ENCODE measurements around the gene ZHX3.

The ZHX3 gene

DNA sequence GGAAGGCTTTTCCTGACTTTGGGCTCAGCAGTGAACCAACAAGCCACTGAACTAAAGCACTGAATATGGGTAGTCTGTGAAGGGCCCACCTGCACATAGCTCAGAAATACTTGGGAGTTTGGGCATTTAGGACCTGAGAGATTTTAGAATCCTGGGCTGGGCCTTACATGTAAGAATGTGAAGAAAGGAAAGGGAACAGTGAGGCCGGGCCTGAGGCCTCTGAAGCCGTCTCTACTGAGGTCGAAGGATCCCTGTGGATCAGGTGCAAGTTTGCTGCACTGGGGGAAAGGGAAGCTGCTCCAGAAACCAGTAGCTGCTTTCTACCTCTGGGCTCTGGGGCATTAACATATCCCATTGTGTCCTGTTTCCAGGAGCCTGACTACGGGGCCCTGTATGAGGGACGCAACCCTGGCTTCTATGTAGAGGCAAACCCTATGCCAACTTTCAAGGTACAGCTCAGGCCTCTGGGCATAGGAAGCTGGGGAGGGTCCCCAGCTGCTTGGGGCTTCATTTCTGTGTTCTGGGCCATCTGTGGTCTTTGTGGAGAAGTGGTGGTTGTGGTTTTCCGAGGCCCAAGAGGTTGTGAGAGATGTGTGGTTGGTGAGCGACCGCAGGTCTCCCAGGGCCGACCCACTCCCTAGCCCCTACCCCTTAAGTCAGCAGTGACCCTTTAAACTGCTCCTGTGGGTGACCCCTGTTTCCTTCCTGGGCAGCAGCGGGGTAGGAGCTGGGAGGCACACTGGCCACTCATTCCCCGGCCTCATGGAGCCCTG, 149.9 kb downstream of the ZHX3 start:
- DNase-seq, result no peak

DNA sequence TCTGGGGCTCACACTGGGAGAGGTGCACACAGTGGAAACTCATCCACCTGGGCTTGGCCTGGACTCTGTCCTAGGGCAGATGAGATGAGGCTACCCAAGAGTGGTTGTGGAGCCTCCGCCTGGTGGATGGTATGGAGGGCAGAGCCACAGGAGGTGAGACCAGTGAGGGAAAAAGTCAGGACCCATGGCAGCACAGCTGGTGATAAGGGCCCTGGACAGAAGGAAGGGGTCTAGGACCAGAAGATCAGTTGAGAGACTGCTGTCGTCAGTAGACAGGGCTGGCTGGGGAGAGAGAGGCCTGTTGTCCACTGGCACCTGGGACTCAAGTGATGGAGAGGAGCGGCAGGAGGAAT, 150.4 kb downstream of the ZHX3 start:
- DNase-seq, result no peak

DNA sequence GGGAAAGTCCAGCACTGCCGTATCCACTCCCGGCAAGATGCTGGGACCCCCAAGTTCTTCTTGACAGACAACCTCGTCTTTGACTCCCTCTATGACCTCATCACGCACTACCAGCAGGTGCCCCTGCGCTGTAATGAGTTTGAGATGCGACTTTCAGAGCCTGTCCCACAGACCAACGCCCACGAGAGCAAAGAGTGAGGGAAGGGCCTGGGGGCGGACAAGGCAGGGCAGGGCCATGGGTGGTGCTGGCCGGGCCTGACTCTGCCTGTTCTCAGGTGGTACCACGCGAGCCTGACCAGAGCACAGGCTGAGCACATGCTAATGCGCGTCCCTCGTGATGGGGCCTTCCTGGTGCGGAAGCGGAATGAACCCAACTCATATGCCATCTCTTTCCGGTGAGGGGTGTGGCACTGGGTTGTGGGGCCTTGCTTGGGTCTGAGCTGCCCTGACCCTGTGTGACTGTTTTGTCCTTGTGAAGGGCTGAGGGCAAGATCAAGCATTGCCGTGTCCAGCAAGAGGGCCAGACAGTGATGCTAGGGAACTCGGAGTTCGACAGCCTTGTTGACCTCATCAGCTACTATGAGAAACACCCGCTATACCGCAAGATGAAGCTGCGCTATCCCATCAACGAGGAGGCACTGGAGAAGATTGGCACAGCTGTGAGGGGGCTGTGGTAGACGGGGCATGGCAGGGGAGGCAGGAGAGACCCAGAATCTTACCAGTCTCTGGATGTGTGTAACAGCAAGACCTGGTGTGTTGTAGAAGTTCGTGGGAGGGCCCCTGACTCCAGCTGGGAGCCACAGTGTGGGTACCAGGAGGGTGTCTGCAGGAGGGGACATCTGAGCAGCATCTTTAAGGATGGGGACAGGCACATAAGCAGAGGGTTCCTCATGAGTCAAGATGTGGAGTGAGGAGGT, 151.1 kb downstream of the ZHX3 start:
- no peak for DNase-seq

GRCh38 chr20:41165001-41165882, 152.3 kb downstream of the ZHX3 start:
- DNase-seq, result no peak

DNA sequence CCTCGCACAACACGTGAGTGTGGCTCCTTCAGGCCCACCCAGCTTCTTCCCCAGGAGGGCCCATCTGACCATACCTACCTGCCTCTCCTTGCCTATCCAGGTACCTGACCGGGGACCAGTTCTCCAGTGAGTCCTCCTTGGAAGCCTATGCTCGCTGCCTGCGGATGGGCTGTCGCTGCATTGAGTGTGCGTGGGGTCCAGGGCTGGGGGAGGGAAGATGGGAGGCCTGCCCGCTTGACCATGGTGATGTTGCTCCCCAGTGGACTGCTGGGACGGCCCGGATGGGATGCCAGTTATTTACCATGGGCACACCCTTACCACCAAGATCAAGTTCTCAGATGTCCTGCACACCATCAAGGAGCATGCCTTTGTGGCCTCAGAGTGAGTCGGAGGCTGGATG, 153.7 kb downstream of the ZHX3 start:
- DNase-seq, result no peak

DNA sequence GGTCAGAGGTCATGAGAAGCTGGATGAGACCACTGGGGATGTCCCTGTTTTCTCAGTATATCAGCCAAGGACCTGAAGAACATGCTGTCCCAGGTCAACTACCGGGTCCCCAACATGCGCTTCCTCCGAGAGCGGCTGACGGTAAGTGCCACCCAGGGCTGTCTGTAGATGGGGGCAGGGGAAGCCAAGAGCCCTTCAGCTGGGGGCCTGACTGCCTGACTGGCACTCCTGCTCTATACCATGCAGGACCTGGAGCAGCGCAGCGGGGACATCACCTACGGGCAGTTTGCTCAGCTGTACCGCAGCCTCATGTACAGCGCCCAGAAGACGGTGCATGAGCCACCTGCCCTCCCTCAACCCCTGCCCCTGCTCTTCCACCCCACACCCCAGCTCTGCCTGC, 155.1 kb downstream of the ZHX3 start:
- no peak for DNase-seq

- DNase-seq, result no peak
Observed at GRCh38 chr20:41161886-41162285, 155.6 kb downstream of the ZHX3 start.

GRCh38 chr20:41160686-41161085, 156.8 kb downstream of the ZHX3 start:
- DNase-seq, result no peak

- no peak for DNase-seq
Observed at GRCh38 chr20:41159547-41159946, 158.0 kb downstream of the ZHX3 start.

DNA sequence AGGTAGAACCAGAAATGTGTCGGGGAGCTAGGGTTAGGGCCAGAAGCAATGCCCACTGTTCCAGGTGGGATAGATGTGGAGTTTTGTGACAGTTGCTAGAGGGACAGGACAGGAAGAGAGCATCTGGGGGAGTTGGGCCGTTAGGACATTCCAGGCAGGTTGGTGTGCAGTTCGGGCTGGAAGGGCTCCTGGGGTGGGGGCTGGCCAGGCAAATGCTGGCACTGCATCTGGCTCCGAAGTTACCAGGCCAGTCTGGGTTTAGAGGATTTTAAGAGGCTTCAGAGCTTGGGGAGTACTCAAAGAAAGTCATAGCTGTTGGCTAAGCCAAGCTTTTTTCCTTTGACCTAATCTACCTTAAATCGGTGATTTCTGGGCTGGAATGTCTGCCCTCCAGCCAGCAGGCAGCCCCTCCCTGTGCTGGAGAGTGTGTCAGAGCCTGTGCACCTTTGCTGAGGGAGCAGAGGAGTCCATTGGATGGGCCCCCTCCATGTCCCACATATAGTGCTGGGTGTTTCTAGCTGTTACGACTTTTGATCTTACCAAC, 159.4 kb downstream of the ZHX3 start:
- no peak for DNase-seq

- no peak for DNase-seq
Observed at GRCh38 chr20:41155261-41155660, 162.3 kb downstream of the ZHX3 start.

DNA sequence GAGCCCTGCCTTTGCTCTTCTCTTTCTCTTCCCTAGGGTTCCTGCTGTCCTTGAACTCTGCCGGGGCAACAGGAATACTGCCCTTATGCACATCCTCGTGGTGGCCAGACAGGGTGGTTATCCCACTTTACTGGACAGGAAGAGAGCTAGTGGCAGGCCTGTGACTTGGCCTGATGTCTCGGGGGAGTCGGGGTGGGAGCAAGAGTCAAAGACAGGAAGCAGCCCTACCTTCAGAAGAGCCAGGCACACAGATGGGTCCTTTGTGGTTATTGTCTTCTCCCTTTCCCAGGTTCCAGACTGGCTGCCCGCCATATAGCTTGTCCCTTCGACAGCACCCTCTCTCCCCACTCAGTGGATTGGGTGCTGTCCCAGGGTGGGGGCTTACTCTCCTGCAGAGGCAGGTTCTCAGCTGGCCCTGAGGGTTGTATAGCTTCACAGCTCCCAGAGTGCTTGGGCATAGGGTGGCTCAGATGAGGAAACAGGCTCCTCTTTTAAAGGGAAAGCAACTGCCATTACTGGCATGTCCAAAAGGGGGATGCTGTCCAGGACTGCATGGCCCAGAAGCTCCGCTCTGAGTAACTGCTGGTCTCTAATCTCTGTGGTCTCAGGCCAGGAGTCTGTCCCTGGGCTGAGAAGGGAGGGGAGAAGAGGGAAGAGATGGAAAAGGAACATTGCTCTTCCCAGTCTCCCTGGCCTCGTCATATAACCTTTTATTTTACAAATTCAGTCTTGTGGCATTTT, 162.9 kb downstream of the ZHX3 start:
- no peak for DNase-seq

DNA sequence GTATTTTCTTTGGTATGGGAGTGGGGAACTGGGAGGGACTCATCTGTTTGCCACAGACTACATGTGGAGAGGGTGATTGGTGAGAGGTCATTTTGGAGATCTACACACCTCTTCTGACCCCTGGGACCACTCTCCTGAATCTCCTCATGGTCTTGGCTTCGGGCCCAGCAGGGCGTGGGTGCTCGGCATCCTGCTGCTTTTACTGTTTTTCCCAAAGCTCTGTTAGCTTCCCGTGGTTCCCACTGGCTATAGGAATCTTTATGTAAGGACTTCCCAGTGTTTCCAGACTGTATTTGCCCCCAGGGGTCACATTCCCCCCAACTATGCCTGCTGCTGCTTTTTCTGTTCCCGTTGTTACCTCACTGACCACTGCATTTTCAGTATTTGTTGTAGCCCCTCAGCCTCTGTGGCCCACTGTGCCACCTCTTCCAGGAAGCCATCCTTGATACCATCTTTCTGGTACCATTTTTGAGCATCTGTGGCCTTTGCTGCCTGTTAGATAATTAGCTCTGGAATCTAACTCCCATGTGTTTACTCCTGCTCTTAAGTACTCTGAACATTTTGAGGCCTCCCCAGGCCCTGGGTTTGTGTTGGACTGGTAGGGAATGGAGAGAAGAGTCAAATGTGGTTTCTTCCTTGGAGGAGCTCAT, 165.3 kb downstream of the ZHX3 start:
- DNase-seq, result no peak

DNA sequence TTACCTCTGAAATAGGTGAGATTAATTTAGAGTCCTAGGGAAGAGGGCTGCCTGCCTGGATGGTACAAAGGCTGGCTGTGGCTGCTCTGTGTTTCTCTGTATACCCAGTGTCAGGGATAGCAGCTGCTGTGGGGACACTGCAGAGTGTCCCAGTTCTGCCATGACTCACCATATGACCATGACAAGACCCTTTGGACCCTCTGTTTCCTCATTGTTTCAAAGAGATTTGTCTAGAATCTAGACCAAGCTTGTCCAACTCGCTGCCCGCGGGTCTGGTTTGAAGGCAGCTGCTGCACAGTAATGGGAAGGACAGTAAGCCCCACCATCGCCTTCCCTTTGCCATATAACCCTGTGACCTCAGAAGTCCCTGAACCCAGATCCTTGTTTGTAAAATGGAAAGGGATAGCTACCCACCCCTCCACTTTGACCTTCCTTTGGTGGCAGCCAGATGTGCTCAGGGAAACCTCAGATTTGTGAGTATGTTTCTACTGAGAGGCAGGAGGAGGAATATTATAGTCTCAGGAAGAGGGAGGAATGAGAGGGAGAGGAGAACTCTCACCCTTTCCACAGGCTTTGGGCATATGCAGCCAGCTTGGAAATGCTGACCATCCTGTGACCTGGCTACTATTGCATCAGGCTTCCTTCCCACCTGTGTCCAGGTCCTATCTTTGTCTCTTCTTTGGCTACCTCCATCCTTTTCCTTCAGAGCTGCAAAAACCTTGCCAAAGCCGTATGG, 166.2 kb downstream of the ZHX3 start:
- DNase-seq, result no peak

- no peak for DNase-seq
Observed at GRCh38 chr20:41150664-41151063, 166.9 kb downstream of the ZHX3 start.

- no peak for DNase-seq
Observed at GRCh38 chr20:41148942-41149341, 168.6 kb downstream of the ZHX3 start.

GRCh38 chr20:41147767-41148191, 169.8 kb downstream of the ZHX3 start:
- DNase-seq, result no peak

DNA sequence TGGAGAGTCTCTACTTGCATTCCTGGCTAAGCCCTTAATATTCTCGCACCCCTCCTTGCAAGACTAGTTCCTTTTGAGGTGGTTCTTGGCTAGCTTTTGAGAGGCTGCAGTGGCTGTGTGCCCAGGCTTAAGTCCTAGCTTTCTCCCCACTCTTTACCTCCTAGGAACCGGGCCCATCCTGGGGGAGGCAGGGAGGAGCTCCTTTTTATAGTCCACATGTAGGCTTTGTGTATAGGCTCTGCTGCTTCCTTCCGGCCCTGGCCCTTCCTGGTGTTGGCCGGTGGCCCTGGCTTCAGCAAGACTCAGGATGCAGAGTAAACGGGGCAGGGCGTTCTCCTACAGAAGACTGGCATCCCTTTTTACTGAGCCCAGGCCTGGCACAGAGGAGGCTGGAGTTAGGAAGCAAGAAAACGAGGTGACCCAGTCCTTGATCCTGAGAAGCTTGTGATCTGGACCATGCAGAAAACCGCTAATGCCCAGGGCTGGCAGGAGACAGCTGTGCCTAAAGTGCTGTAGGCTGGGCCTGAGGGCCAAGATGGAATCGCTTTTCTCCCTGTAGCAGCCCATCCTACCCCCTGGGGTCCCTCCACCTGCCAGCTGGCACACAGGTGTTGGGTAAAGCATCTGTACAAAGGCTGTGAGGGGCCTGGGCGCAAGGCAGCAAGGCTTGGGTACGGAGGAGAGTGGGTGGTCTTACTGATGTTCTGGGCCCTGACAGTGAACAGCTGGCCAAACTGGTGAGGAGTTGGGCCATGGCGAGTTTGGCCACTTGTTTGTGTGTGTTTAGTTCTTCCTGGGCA, 171.5 kb downstream of the ZHX3 start:
- DNase-seq, result no peak

DNA sequence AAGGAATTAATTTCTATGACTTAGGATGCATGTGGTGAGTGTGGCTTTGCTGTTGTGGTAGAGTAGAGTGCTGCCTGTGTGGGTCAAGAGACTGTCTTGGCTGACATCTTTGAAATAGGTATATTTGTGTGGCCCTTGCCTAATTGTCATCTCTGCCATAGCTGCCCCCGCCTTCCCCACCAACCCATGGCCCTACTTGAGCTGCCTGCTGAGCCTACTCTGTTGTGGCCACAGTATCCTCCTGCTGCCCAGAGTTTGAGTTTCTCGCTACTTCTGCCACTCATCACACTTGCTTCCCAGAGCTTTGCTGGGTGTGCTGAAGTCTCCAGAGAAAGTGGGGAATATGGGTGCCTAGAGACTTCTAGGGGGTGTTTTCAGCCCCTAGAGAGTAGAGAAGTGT, 172.2 kb downstream of the ZHX3 start:
- DNase-seq, result no peak

GRCh38 chr20:41143354-41143753, 174.2 kb downstream of the ZHX3 start:
- DNase-seq, result no peak

Measured in NCI-H146 (cell line).